ENCODE results near the gene PPP4R2. TPM values are rescaled to one million over a fixed set of nuclear protein-coding genes. Genes with fewer than 3 reads are reported as not detected.

Gene PPP4R2
- total and polyA plus RNA-seq, 2 of the 4 experiments (the other 2 are of a cell fraction) = 13.5 to 31.4 TPM

GRCh38 chr3:73010158-73010557 is 13.5 kb downstream of the PPP4R2 start:
- H4K20me1 ChIP-seq (ENCODE audit: insufficient read depth, low read length) = peaks cover 98% of the 10 kb centered on the region

More at GRCh38 chr3:73010158-73010557, 13.5 kb downstream of the PPP4R2 start:
- intact Hi-C loops (cut with micrococcal nuclease) = no loop called here
- Histone ChIP-seq H2BK20ac (ENCODE audit: low read depth, low read length) (no peak overlapping the region), H2AK9ac (replicated peaks; ENCODE audit: low read depth, low read length, poor library complexity) (no peak overlapping the region), H3K23ac (ENCODE audit: low read depth, low read length) (no peak overlapping the region), H3K27ac (ENCODE audit: insufficient read depth, low read length) (no peak overlapping the region), H3K14ac (replicated peaks; ENCODE audit: low read depth, low read length) (no peak overlapping the region), H2BK15ac (ENCODE audit: low read depth, low read length) (no peak overlapping the region), H3K9me1 (ENCODE audit: insufficient read depth, low read length) (peaks cover 8% of the 10 kb centered on the region), H3K36me3 (ENCODE audit: control insufficient read depth, insufficient read depth, low read length) (peaks cover 22% of the 10 kb centered on the region), H3K27me3 (ENCODE audit: control insufficient read depth, insufficient read depth, low read length) (no peaks in the 10 kb centered on the region), H2BK120ac (ENCODE audit: low read depth, low read length) (no peak overlapping the region), H2AFZ (replicated peaks; ENCODE audit: low read length, poor library complexity) (no peak overlapping the region), H2BK5ac (ENCODE audit: low read depth, low read length, poor library complexity, severe bottlenecking) (no peak overlapping the region), H4K8ac (ENCODE audit: low read depth in 2 of 2, low read length in 2 of 2) (no peak overlapping the region), H3K4me2 (ENCODE audit: low read depth, low read length) (no peak overlapping the region), H3K18ac (ENCODE audit: low read depth, low read length) (no peak overlapping the region), H4K5ac (ENCODE audit: low read depth, low read length) (no peak overlapping the region), H3K79me1 (ENCODE audit: low read depth in 1 of 2, low read length in 2 of 2) (peaks cover 0 to 32% of the 10 kb centered on the region in 2 experiments; a peak in 2 of 4 replicates), H4K91ac (ENCODE audit: insufficient read depth, low read depth, low read length) (no peak overlapping the region), H3K4ac (ENCODE audit: low read depth, low read length) (no peak overlapping the region), H3K4me3 (ENCODE audit: insufficient read depth, low read depth, low read length) (no peak overlapping the region), H3K4me1 (ENCODE audit: control insufficient read depth, insufficient read depth, low read length) (0 out of 2 replicates have a peak, but pooled peaks cover 2% of the 10 kb centered on the region), H3K56ac (ENCODE audit: extremely low read depth, insufficient read depth, low read length) (no peak overlapping the region), H2AK5ac (ENCODE audit: low read depth, low read length) (no peak overlapping the region), H3K9me3 (ENCODE audit: control insufficient read depth, insufficient read depth, low read length) (no peaks in the 10 kb centered on the region), H3K9ac (ENCODE audit: low read depth, low read length) (no peak overlapping the region)
- POLR2A ChIA-PET (ENCODE audit: unreplicated experiment) = no interaction called here
- CTCF ChIA-PET = interaction anchor here (0.6 to 1.1 kb wide), 2 partner anchors 47 to 134 kb away, joined by 3 to 8 read pairs; no protein-coding TSS in a partner anchor
- in situ Hi-C loops (cut with MboI; ENCODE audit: low sequenced_read_pairs) = no loop called here
- BruUV-seq (replicated peaks) = no TSS peak
- ATAC-seq (ENCODE audit: low read depth) (no peak), DNase-seq (no peak)
- TF ChIP-seq RAD21 (IDR thresholded peaks at IDR 0.05; ENCODE audit: low read length) = no peak
- TF ChIP-seq BHLHE40 (IDR thresholded peaks at IDR 0.05; ENCODE audit: low read depth, low read length) = no peak
- TF ChIP-seq CHD1 (IDR thresholded peaks at IDR 0.05; ENCODE audit: low read depth, low read length) = no peak
- no peak for TF ChIP-seq FOS (IDR thresholded peaks at IDR 0.05; ENCODE audit: low read depth, low read length)
- no peak for TF ChIP-seq CTCF (conservative IDR thresholded peaks at IDR 0.05; ENCODE audit: low read depth, low read length)
- TF ChIP-seq RCOR1 (IDR thresholded peaks at IDR 0.05; ENCODE audit: insufficient replicate concordance, low read length) = no peak
- no peak for TF ChIP-seq MXI1 (IDR thresholded peaks at IDR 0.05; ENCODE audit: borderline replicate concordance, low read depth, low read length)
- no peak for TF ChIP-seq RFX5 (IDR thresholded peaks at IDR 0.05; ENCODE audit: low read depth, low read length)
- TF ChIP-seq MAZ (IDR thresholded peaks at IDR 0.05; ENCODE audit: borderline replicate concordance, low read depth, low read length) = no peak
- no peak for TF ChIP-seq POLR2A (IDR thresholded peaks at IDR 0.05; ENCODE audit: low read depth, low read length)
- TF ChIP-seq CEBPB (IDR thresholded peaks at IDR 0.05; ENCODE audit: low read depth, low read length) = no peak
- TF ChIP-seq NFE2L2 (IDR thresholded peaks at IDR 0.05; ENCODE audit: low read depth, low read length) = no peak
- no peak for TF ChIP-seq SMC3 (IDR thresholded peaks at IDR 0.05; ENCODE audit: low read depth, low read length)
- no peak for TF ChIP-seq MAFK (IDR thresholded peaks at IDR 0.05; ENCODE audit: low read depth, low read length)
- TF ChIP-seq USF2 (IDR thresholded peaks at IDR 0.05; ENCODE audit: low read depth, low read length) = no peak
- TF ChIP-seq ELK1 (IDR thresholded peaks at IDR 0.05; ENCODE audit: borderline replicate concordance, low read depth, low read length) = no peak
- WGBS, 2 experiments (ENCODE audit: extremely low coverage in 2 of 2, insufficient read length in 1 of 2) = 83% methylated on average over 2 of the region's 6 CpGs; no CpG with 5 or more reads in 1 of the 2 experiments
- dilution Hi-C loops (cut with HindIII; ENCODE audit: low sequenced_read_pairs, unreplicated experiment) = no loop called here
